GM13976 (cell line): Measurements from ENCODE around the gene AMPH.
A peak's percentile ranks its signal among the peaks of the same experiment; 100 is the strongest.
"Not testable (repeated sequence)": the region's sequence is repeated elsewhere in the genome, so short reads cannot be mapped to it uniquely, and the experiment has no call there.

Experiments
- DNase-seq: peaks from one replicate; pipeline ENCODE4 v3.0.0; 2012; ENCODE audit warnings: low spot score
- in situ Hi-C: fragments of 300-500 bp; cut with MboI; formaldehyde crosslinking; loops from one replicate; pipeline ENCODE4 v1.12.0; 2022; ENCODE audit warnings: low sequenced_read_pairs, mixed read lengths, inconsistent platforms; ENCODE audit not compliant: unreplicated experiment
- TF ChIP-seq, protein P1 (sequence below): IDR thresholded peaks from 2 replicates; pipeline ENCODE4 v1.5.1; 2012; ENCODE audit warnings: borderline replicate concordance, mild to moderate bottlenecking; ENCODE audit not compliant: insufficient read depth; ENCODE audit errors: extremely low read depth, missing control alignments, control extremely low read depth

Gene AMPH

DNA sequence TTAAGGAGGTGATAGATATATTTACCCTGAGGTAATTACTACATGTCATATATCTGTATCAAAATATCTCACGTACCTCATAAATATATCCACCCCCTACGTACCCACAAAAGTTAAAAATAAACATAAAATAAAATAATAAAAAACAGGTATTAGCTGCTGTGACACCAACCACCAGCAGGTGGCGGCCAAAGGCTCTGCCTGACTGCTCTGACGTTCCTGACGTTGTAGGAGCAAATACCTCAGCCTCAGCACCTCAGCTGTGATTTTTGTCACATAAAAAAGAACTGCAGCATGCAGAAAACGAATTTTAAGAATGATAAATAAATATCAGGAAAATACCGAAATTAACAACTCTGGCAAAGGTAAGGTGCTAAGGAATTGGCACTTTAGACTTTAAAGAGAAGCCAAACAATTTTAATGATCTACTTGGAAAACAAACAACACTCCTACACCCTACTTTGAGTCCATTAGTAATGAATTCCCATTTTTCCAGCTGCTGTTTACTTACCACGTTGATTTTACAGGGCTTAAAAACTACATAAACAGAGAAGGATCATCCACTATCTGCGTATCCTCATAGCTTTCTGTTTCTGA is 232.3 kb downstream of the AMPH start:
- in situ Hi-C loops = no loop called here
- DNase-seq = peak; percentile 57
- TF ChIP-seq, protein P1, sequence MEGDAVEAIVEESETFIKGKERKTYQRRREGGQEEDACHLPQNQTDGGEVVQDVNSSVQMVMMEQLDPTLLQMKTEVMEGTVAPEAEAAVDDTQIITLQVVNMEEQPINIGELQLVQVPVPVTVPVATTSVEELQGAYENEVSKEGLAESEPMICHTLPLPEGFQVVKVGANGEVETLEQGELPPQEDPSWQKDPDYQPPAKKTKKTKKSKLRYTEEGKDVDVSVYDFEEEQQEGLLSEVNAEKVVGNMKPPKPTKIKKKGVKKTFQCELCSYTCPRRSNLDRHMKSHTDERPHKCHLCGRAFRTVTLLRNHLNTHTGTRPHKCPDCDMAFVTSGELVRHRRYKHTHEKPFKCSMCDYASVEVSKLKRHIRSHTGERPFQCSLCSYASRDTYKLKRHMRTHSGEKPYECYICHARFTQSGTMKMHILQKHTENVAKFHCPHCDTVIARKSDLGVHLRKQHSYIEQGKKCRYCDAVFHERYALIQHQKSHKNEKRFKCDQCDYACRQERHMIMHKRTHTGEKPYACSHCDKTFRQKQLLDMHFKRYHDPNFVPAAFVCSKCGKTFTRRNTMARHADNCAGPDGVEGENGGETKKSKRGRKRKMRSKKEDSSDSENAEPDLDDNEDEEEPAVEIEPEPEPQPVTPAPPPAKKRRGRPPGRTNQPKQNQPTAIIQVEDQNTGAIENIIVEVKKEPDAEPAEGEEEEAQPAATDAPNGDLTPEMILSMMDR = peak; percentile 73

DNA sequence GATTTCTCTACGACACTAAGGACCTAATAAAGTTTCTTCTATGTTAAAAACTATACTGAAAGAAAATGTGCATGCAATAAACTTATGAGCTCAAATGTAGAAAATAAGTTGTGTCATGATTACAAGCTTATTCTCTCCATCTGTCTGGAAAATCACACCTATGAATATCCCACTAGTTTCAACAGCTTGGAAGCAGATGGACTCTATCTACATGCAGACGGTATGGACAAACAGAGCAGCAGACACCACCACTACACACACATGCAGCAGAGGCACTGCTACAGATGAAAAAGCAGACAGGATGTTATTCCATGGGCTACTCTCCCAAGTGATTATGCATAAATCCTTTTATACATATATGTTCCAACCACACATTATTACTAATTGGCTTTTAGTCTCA is 234.3 kb downstream of the AMPH start:
- TF ChIP-seq, protein P1 = no peak
- in situ Hi-C loops = no loop called here
- DNase-seq = no peak

DNA sequence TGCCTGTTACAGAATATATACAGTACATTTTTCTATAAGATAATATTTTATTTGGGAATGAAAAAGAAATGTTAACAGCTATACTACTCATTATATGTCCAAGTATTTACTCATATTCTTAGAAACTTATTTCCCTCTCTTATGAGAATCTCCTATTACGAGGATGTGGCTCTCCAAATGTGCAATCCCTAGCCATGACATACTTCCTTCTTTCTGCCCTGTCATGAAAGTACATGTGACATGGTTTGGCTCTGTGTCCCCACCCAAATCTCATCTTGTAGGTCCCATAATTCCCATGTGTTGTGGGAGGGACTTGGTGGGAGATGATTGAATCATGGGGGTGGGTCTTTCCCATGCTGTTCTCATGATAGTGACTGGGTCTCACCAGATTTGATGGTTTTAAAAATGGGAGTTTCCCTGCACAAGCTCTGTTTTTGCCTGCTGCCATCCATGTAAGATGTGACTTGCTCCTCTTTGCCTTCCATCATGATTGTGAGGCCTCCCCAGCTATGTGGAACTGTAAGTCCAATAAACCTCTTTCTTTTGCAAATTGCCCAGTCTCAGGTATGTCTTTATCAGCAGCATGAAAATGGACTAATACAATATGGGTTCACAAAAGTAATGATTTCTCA is 235.1 kb downstream of the AMPH start:
- in situ Hi-C loops, DNase-seq: not testable (repeated sequence)

DNA sequence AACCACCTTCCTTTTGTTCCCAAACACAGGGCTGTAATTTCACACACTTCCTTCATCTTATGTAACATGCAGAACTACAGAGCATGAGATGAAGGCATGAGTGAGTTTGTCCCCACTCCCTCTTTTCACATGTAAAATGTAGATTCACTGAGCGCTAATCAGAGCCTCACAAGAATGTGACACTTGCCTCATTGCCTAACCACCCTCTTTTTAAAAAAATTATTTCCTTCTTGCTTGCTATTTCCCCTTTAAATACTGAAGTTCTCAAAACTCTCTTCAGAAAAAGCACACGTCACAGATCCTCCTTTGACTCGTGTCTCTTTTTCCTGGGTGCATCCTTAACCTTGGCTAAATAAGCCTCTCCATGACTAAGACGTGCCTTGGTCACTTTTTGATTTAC is 236.5 kb downstream of the AMPH start:
- DNase-seq = no peak
- TF ChIP-seq, protein P1 = no peak
- in situ Hi-C loops = no loop called here

DNA sequence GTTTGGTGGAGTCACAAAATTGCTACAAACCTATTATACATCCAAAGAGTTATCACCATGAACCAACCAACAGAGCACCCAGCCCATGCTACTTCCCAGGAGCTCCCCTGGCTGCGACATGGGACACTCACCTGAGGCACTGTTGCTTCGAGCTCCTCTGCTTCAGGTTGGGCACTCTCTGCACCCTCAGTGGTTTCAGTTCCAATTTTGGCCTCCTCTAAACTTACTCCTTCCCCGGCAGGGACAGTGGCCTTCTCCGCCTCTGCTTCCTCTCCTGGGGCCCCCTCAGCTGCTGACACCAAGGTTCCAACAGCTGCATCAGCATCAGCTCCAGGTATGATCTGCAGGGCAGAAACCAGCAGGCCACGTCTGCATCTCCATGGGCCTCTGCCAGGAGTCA is 237.3 kb downstream of the AMPH start:
- TF ChIP-seq, protein P1 = no peak
- peak; percentile 47 for DNase-seq
- in situ Hi-C loops = no loop called here

DNA sequence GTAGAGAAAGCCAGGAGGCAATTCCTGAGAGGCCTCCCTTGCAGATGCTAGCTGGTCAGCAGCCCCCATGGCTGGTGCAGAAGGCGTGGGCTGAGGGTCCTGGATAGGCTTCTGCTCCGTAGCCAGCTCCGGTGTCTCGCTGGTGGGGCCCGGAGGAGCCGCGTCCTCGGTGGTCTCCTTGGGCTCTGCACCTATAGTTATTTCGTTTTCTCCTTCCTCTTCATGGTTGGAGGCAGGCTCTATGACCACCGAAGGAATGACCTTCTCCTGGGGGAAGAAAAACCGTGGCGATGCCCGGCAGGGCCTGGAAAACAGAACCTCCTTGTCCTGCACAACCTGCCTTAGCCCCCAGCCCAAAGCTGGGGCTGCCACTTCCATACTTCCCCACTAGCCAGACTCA is 239.4 kb downstream of the AMPH start:
- TF ChIP-seq, protein P1 = no peak
- in situ Hi-C loops = no loop called here
- no peak for DNase-seq

DNA sequence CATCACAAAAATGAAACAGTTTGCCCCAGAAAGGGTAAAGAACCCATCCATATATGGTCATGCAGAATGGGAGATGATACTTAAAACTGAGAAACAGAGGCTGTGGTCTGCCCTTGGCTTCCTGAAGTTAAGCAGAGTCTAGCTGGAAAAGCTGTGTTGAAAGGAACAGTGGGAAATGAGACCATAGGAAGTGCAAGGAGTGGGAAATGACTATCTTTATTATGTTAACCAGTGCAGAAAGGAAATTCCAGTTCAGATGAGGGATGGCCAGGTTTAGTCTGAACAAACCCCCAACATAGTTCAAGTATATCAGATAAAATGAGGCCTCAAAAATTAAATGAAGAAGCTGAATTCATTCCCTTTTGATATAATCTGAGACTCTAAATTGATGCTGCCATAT is 245.5 kb downstream of the AMPH start:
- in situ Hi-C loops = no loop called here
- TF ChIP-seq, protein P1 = no peak

More for the DNA sequence above, 245.5 kb downstream of the AMPH start:
- DNase-seq = no peak
